ENCODE data around the gene CALCA. TPM values are rescaled to one million over a fixed set of nuclear protein-coding genes. Genes with fewer than 3 reads are reported as not detected.
"Not testable (repeated sequence)": the region's sequence is repeated elsewhere in the genome, so short reads cannot be mapped to it uniquely, and the experiment has no call there.

Gene CALCA
- total and polyA plus RNA-seq, 10 donors, result 0.26 to 5.4 (median 1.1) TPM; not detected in 3

DNA sequence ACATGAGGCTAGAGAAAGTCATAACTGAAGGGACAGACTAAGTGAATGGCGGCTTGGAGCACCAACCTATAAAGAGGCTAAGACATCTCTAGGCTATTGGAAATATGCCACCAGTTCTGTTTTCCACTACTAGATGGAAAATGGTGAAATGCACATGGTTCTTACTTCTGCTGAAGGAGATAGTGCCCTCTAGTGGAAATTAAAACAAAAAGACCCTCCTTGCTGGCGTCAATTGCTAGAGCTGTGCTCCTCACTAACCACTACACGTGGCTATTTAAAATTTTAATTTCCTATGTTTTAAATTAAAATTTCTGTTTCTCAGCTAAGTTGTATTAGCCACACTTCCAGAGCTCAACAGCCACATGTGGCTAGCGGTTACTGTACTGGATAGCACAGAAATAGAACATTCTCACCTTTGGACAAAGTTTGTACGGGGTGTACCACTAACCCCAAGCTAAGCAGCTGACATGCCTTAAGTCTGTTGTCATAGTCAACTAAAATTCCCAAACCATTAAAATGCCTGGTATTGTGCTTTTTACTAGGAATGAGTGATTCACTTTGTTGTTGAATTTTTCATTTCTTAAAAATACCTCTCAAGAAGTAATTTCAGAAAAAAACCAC is 34.1 kb upstream of the CALCA start:
- 46 to 65% (median 53%) methylated on average over 5 of the region's 5 CpGs for WGBS, 5 donors
- Histone ChIP-seq H3K4me3 (no peak overlapping the region), H3K9me3 (no peaks in the 10 kb centered on the region), H3K27me3 (replicated peaks in 1 of 7) (peaks cover 0 to 27% (median 0%) of the 10 kb centered on the region in 7 donors), H3K36me3 (no peaks in the 10 kb centered on the region), H3K27ac (no peak overlapping the region), H3K4me1 (no peaks in the 10 kb centered on the region)
- TF ChIP-seq CTCF (IDR thresholded peaks at IDR 0.05 in 8 of 11, conservative IDR thresholded peaks at IDR 0.05 in 3 of 11), result peak in 7 of 11 experiments; percentile 7 to 60 (median 48)
- no peak for TF ChIP-seq POLR2AphosphoS5 (IDR thresholded peaks at IDR 0.05)
- intact Hi-C loops (cut with DNase I; ENCODE audit: low total_unique reads), result no loop called here
- no peak for DNase-seq

DNA sequence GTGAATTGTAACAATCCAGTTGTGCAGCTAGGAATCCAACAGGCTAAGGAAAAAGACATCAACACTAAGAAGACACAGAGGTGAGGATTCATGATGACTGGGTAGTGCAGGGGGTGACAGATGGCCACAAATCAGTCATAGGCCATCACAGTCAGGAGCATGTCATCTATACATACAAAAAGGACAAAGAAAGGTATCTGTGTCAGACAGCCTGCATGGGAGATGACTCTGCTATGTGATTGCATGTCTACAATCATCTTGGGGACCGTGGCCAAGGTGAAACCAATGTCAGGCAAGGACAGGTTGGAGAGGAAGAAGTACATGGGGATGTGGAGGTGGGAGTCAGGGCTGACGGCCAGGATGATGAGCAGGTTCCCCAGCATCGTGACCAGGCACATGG is 16.0 kb upstream of the CALCA start:
- H3K27me3 ChIP-seq (replicated peaks in 1 of 7), result peaks cover 0 to 29% (median 0%) of the 10 kb centered on the region in 7 donors
- DNase-seq; H3K27ac ChIP-seq; H3K4me1 ChIP-seq; H3K4me3 ChIP-seq; H3K36me3 ChIP-seq; intact Hi-C loops (cut with DNase I; ENCODE audit: low total_unique reads); H3K9me3 ChIP-seq: not testable (repeated sequence)
- 57 to 77% (median 67%) methylated on average over 3 of the region's 3 CpGs for WGBS, 5 donors

GRCh38 chr11:14981507-14981906 is 9.4 kb upstream of the CALCA start:
- no peaks in the 10 kb centered on the region for H3K9me3 ChIP-seq
- H3K36me3 ChIP-seq, result no peaks in the 10 kb centered on the region
- 56 to 83% (median 68%) methylated on average over 1 of the region's 1 CpG for WGBS, 5 donors
- DNase-seq, result no peak
- H3K4me3 ChIP-seq, result no peak overlapping the region
- intact Hi-C loops (cut with DNase I; ENCODE audit: low total_unique reads), result no loop called here
- TF ChIP-seq POLR2A (IDR thresholded peaks at IDR 0.05) (no peak), POLR2AphosphoS5 (IDR thresholded peaks at IDR 0.05) (no peak), CTCF (IDR thresholded peaks at IDR 0.05 in 8 of 11, conservative IDR thresholded peaks at IDR 0.05 in 3 of 11) (no peak)
- H3K4me1 ChIP-seq, result no peaks in the 10 kb centered on the region
- H3K27me3 ChIP-seq (replicated peaks in 1 of 7), result peaks cover 0 to 31% (median 0%) of the 10 kb centered on the region in 7 donors
- H3K27ac ChIP-seq, result no peak overlapping the region

- 79 to 87% (median 81%) methylated on average over 3 of the region's 3 CpGs for WGBS, 5 donors
- no peak overlapping the region for H3K4me3 ChIP-seq
- no peaks in the 10 kb centered on the region for H3K9me3 ChIP-seq
- H3K36me3 ChIP-seq, result no peaks in the 10 kb centered on the region
- no peak overlapping the region for H3K27ac ChIP-seq
- intact Hi-C loops (cut with DNase I; ENCODE audit: low total_unique reads), result no loop called here
- no peak for DNase-seq
- H3K27me3 ChIP-seq (replicated peaks in 1 of 7), result peaks cover 0 to 38% (median 6%) of the 10 kb centered on the region in 7 donors
- no peak for TF ChIP-seq CTCF (IDR thresholded peaks at IDR 0.05 in 8 of 11, conservative IDR thresholded peaks at IDR 0.05 in 3 of 11)
- TF ChIP-seq POLR2AphosphoS5 (IDR thresholded peaks at IDR 0.05), result no peak
- TF ChIP-seq POLR2A (IDR thresholded peaks at IDR 0.05), result no peak
- H3K4me1 ChIP-seq, result no peaks in the 10 kb centered on the region
These were observed 8.7 kb upstream of the CALCA start for GRCh38 chr11:14980854-14981253.

Data from spleen (tissue), 11 donors.